ENCODE measurements around the gene FAM3D.
"Not testable (repeated sequence)": the region's sequence is repeated elsewhere in the genome, so short reads cannot be mapped to it uniquely, and the experiment has no call there.

FAM3D gene

GRCh38 chr3:58698246-58698645 is 31.7 kb upstream of the FAM3D start:
- Histone ChIP-seq H3K36me3 (replicated peaks; ENCODE audit: low read depth, low read length) (no peaks in the 10 kb centered on the region), H3K79me2 (ENCODE audit: low read length) (no peaks in the 10 kb centered on the region), H3K4me2 (ENCODE audit: low read length) (no peak overlapping the region), H3K27me3 (ENCODE audit: low read depth, low read length) (no peaks in the 10 kb centered on the region), H3K4me1 (ENCODE audit: low read length) (no peaks in the 10 kb centered on the region), H3K9me3 (ENCODE audit: insufficient read depth, low read length) (no peaks in the 10 kb centered on the region), H3K4me3 (ENCODE audit: low read length) (no peak overlapping the region), H3K27ac (ENCODE audit: low read length) (no peak overlapping the region), H4K20me1 (ENCODE audit: insufficient read depth, low read length) (no peaks in the 10 kb centered on the region), H3K9ac (ENCODE audit: low read length) (no peak overlapping the region), H2AFZ (ENCODE audit: low read depth, low read length) (no peak overlapping the region)
- TF ChIP-seq EZH2phosphoT487 (IDR thresholded peaks at IDR 0.05; ENCODE audit: low read depth) (no peak), CTCF (IDR thresholded peaks at IDR 0.05; ENCODE audit: low read depth, low read length) (no peak)

- Histone ChIP-seq H3K4me1 (ENCODE audit: low read length) (no peaks in the 10 kb centered on the region), H3K4me2 (ENCODE audit: low read length) (no peak overlapping the region), H3K79me2 (ENCODE audit: low read length) (no peaks in the 10 kb centered on the region), H3K9ac (ENCODE audit: low read length) (no peak overlapping the region), H3K36me3 (replicated peaks; ENCODE audit: low read depth, low read length) (no peaks in the 10 kb centered on the region), H3K27me3 (ENCODE audit: low read depth, low read length) (no peaks in the 10 kb centered on the region), H3K27ac (ENCODE audit: low read length) (no peak overlapping the region), H3K9me3 (ENCODE audit: insufficient read depth, low read length) (no peaks in the 10 kb centered on the region), H2AFZ (ENCODE audit: low read depth, low read length) (no peak overlapping the region), H4K20me1 (ENCODE audit: insufficient read depth, low read length) (no peaks in the 10 kb centered on the region), H3K4me3 (ENCODE audit: low read length) (no peak overlapping the region)
- no peak for TF ChIP-seq EZH2phosphoT487 (IDR thresholded peaks at IDR 0.05; ENCODE audit: low read depth)
- TF ChIP-seq CTCF (IDR thresholded peaks at IDR 0.05; ENCODE audit: low read depth, low read length) = no peak
These were observed 31.0 kb upstream of the FAM3D start for GRCh38 chr3:58697561-58697960.

- H3K4me2 ChIP-seq (ENCODE audit: low read length); H3K79me2 ChIP-seq (ENCODE audit: low read length); H3K4me3 ChIP-seq (ENCODE audit: low read length); H3K27me3 ChIP-seq (ENCODE audit: low read depth, low read length); H3K36me3 ChIP-seq (replicated peaks; ENCODE audit: low read depth, low read length); H2AFZ ChIP-seq (ENCODE audit: low read depth, low read length); H3K27ac ChIP-seq (ENCODE audit: low read length); H3K9me3 ChIP-seq (ENCODE audit: insufficient read depth, low read length); H3K9ac ChIP-seq (ENCODE audit: low read length); H4K20me1 ChIP-seq (ENCODE audit: insufficient read depth, low read length); H3K4me1 ChIP-seq (ENCODE audit: low read length): not testable (repeated sequence)
These were observed 30.2 kb upstream of the FAM3D start for GRCh38 chr3:58696813-58697212.

GRCh38 chr3:58696093-58696492 is 29.5 kb upstream of the FAM3D start:
- TF ChIP-seq EZH2phosphoT487 (IDR thresholded peaks at IDR 0.05; ENCODE audit: low read depth) = no peak
- TF ChIP-seq CTCF (IDR thresholded peaks at IDR 0.05; ENCODE audit: low read depth, low read length) = no peak
- Histone ChIP-seq H3K79me2 (ENCODE audit: low read length) (no peaks in the 10 kb centered on the region), H2AFZ (ENCODE audit: low read depth, low read length) (no peak overlapping the region), H3K4me2 (ENCODE audit: low read length) (no peak overlapping the region), H3K27ac (ENCODE audit: low read length) (no peak overlapping the region), H4K20me1 (ENCODE audit: insufficient read depth, low read length) (no peaks in the 10 kb centered on the region), H3K9ac (ENCODE audit: low read length) (no peak overlapping the region), H3K9me3 (ENCODE audit: insufficient read depth, low read length) (peaks cover 7% of the 10 kb centered on the region), H3K27me3 (ENCODE audit: low read depth, low read length) (no peaks in the 10 kb centered on the region), H3K4me1 (ENCODE audit: low read length) (no peaks in the 10 kb centered on the region), H3K36me3 (replicated peaks; ENCODE audit: low read depth, low read length) (no peaks in the 10 kb centered on the region), H3K4me3 (ENCODE audit: low read length) (no peak overlapping the region)

- H3K4me2 ChIP-seq (ENCODE audit: low read length); H3K27ac ChIP-seq (ENCODE audit: low read length); H2AFZ ChIP-seq (ENCODE audit: low read depth, low read length); H3K36me3 ChIP-seq (replicated peaks; ENCODE audit: low read depth, low read length); H3K79me2 ChIP-seq (ENCODE audit: low read length); H3K4me1 ChIP-seq (ENCODE audit: low read length); H3K9me3 ChIP-seq (ENCODE audit: insufficient read depth, low read length); H3K4me3 ChIP-seq (ENCODE audit: low read length); H3K9ac ChIP-seq (ENCODE audit: low read length); H4K20me1 ChIP-seq (ENCODE audit: insufficient read depth, low read length); H3K27me3 ChIP-seq (ENCODE audit: low read depth, low read length): not testable (repeated sequence)
These were observed 28.7 kb upstream of the FAM3D start for GRCh38 chr3:58695284-58695683.

All from OCI-LY3 (cell line).